ENCODE results near the gene MEAK7. TPM values are rescaled to one million over a fixed set of nuclear protein-coding genes. Genes with fewer than 3 reads are reported as not detected.
A peak's percentile ranks its signal among the peaks of the same experiment; 100 is the strongest.
"Not testable (repeated sequence)": the region's sequence is repeated elsewhere in the genome, so short reads cannot be mapped to it uniquely, and the experiment has no call there.

The MEAK7 gene
- total RNA-seq, 2 donors from 2014 or later, result 11.2 to 19.0 TPM

- ATAC-seq, result no peak
- peaks cover 0 to 4% of the 10 kb centered on the region in 2 donors for H3K36me3 Mint-ChIP-seq
Observed at GRCh38 chr16:84521497-84521770, 17.0 kb upstream of the MEAK7 start.

GRCh38 chr16:84520725-84521496 is 16.5 kb upstream of the MEAK7 start:
- Mint-ChIP-seq H3K36me3 (peaks cover 0 to 8% of the 10 kb centered on the region in 2 donors), H3K27ac (no peak overlapping the region), H3K9me3 (no peaks in the 10 kb centered on the region)
- no peak for ATAC-seq
- no peak for DNase-seq (ENCODE audit: low spot score in 2 of 2)

More at GRCh38 chr16:84521497-84521770, 17.0 kb upstream of the MEAK7 start:
- Mint-ChIP-seq H3K27ac (no peak overlapping the region), H3K9me3 (no peaks in the 10 kb centered on the region)
- DNase-seq (ENCODE audit: low spot score in 2 of 2), result no peak

DNA sequence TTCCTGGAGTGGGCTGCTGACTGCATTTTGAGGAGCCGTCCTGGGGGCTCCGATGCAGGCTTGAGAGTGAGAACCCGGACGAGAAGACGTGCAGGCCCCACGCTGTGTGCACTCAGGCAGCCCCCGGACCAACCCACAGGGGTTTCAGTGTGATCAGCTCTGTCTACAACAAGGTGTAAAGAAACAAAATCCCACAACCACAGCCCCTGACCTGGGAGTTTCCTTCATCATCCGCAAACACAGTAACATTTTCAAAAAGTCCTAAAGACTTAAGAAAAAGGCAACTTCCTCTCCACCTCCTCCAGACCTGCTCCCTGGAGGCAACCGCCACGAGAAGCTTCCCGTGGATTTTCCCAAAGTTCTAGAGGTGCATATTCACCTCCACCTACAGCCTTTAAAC is 15.4 kb upstream of the MEAK7 start:
- peaks cover 0 to 8% of the 10 kb centered on the region in 2 donors for H3K36me3 Mint-ChIP-seq
- no peaks in the 10 kb centered on the region for H3K9me3 Mint-ChIP-seq
- DNase-seq (ENCODE audit: low spot score in 2 of 2) (no peak), ATAC-seq (no peak)
- peak overlapping the region; percentile 70 to 81 for H3K27ac Mint-ChIP-seq

DNA sequence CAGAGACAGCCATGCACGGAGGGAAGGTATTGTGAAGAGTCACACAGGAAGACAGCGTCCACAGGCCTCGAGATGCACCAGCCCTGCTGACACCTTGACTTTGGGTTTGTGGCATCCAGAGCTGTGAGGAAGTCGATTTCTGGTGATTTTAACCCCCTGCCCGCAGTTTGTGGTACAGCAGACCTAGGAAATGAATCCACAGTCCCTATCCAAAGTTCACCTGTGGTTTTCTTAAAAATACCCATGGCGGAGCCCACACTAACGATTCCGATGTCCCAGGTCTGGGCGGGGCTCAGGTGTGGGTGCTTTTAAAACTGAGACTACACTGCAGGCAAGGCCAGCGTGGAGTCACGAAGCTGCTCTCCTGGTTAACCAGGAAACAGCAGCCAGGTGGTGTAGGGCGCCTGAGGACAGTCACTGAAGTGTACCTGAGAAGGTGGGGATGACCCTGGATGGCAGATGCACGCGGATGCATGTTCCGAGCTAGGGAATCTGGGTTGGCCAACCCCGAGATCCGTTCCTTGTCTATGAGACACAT is 14.4 kb upstream of the MEAK7 start:
- DNase-seq (ENCODE audit: low spot score in 2 of 2), result peak; percentile 50 to 83
- Mint-ChIP-seq H3K27ac (peak overlapping the region; percentile 5 to 70), H3K36me3 (peaks cover 0 to 8% of the 10 kb centered on the region in 2 donors), H3K9me3 (no peaks in the 10 kb centered on the region)
- ATAC-seq, result peak; percentile 36 to 70

DNA sequence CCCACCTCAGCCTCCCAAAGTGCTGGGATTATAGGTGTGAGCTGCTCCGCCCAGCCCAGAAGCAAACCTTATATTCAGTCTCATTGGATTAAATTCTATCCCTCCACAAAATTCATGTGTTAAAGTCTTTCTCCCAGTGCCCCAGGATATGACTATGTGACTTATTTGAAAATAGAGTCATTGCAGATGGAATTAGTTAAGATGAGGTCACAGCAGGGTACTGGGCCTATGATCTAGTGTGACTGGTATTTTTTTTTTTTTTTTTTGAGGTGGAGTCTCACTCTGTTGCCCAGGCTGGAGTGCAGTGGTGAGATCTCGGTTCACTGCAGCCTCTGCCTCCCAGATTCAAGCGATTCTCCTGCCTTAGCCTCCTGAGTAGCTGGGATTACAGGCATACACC is 13.8 kb upstream of the MEAK7 start:
- peaks cover 0 to 13% of the 10 kb centered on the region in 2 donors for H3K36me3 Mint-ChIP-seq
- peak overlapping the region; percentile 5 to 60 for H3K27ac Mint-ChIP-seq
- ATAC-seq, result peak in 1 of 2 donors; percentile 5
- not testable (repeated sequence) for DNase-seq (ENCODE audit: low spot score in 2 of 2); H3K9me3 Mint-ChIP-seq

DNA sequence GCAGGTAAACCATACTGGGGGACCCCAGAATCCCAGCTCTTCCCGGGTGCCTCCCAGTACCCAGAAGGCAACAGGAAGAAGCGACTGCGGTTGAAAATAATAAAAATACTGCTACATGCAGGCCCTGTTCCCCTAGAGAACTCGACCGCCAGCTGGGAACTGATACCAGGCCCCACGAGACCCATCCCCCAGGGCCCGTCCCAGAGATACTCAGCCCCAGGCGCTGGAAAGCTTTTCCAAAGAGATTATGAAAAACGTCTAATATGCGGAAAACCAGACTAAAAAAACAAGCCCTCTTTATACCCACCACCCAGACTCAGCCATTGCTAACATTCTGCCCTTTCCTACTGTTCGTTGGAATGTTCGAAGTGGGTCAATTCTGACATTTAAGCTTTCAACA is 12.9 kb upstream of the MEAK7 start:
- no peak for DNase-seq (ENCODE audit: low spot score in 2 of 2)
- Mint-ChIP-seq H3K27ac (peak overlapping the region in 1 of 2 donors; percentile 60), H3K36me3 (peaks cover 0 to 17% of the 10 kb centered on the region in 2 donors), H3K9me3 (no peaks in the 10 kb centered on the region)
- ATAC-seq, result no peak

DNA sequence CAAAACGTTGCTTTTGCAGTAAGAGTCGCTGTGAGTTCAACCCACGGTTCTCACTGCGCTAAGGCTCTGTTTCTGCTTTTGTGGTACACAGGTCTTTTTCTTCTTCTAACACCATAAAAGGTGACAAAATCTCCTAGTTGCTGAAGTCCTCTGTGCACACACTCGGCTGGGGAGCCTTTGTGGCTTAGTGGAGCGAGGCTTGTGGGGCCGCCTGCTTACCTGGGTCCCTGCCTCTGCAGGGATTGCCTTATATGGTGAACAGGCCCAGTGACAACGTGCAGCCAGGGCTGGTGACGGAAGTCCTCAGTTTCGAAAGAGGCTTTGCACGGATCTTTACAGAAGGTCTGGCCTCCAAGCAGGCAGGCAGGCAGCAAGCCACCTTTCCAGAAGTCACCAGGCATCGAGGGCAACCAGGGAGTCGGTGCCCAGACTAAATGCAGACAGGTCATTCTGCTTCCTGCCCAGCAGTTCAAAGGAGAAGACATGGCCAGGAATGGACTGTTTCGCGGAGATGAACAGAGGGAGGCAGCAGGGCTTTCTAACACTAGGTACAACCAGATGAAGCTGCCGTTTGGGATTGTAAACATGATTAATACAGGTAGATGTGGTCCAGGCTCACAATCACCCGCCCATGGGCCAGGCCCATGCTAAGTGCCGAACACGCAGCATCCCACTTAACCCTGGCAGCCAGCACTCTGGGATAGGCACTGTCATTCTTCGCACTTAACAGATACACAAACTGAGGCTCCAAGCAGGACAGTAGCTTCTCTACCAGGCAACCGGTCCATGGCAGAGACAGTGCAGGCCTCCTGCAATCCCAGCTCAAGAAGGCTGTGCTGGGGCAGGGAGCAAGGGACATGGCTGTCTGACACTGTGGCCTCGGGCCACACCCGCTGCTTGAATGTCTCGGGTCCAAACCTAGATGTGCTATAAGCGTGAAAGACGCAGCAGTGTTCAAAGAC is 10.7 kb upstream of the MEAK7 start:
- peaks cover 0 to 17% of the 10 kb centered on the region in 2 donors for H3K36me3 Mint-ChIP-seq
- DNase-seq (ENCODE audit: low spot score in 2 of 2), result peak; percentile 78 to 85
- H3K9me3 Mint-ChIP-seq, result no peaks in the 10 kb centered on the region
- ATAC-seq, result peak; percentile 81 to 91
- H3K27ac Mint-ChIP-seq, result peak overlapping the region; percentile 84 to 97

DNA sequence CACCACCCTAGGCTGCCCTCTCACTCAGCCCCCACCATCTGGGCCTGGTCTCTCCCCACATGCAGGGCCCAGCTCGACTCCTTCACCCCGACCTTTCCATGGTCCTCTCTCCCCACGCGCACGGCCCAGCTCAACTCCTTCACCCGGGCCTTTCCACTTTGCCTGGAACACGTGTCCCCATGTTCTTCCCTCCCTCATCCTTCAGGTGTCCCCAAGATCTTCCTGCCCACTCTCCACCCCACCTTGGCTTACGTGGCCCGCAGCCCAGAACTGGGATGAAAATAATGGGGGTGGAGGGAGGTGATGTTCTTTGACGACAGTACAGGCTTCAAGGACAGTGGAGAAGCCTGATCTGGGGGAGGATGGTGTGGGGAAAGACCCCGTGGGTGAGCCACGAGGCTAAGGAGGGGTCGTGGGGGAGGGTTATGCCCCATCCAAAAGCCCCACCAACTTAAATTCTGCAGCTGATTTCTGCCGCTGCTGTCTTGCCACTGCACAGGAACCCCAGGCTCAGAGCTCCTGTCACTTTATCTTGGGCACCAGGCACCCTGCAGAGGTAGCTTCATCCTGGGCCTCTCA is 9.9 kb upstream of the MEAK7 start:
- ATAC-seq (peak; percentile 1 to 22), DNase-seq (ENCODE audit: low spot score in 2 of 2) (no peak)
- Mint-ChIP-seq H3K36me3 (peaks cover 0 to 17% of the 10 kb centered on the region in 2 donors), H3K27ac (peak overlapping the region; percentile 84 to 97), H3K9me3 (no peaks in the 10 kb centered on the region)

DNA sequence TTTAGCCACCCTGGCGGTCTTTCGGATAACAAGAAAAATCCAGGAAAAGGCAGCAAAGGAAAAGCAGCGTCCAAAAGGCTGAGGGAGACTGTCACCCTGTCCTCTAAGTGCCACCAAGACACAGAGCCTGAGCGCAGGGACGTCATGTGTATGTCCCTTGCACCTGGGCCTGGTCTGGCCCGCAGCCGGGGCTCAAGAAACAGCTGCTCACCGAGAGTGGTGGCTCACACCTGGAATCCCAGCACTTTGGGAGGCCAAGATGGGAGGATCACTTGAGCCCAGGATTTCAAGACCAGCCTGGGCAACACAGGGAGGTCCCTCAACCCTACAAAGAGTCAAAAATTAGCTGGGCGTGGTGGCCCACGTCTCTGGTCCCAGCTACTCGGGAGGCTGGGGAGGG is 9.2 kb upstream of the MEAK7 start:
- ATAC-seq (no peak), DNase-seq (ENCODE audit: low spot score in 2 of 2) (no peak)
- peak overlapping the region; percentile 84 to 97 for H3K27ac Mint-ChIP-seq
- no peaks in the 10 kb centered on the region for H3K9me3 Mint-ChIP-seq
- H3K36me3 Mint-ChIP-seq, result peaks cover 0 to 17% of the 10 kb centered on the region in 2 donors

DNA sequence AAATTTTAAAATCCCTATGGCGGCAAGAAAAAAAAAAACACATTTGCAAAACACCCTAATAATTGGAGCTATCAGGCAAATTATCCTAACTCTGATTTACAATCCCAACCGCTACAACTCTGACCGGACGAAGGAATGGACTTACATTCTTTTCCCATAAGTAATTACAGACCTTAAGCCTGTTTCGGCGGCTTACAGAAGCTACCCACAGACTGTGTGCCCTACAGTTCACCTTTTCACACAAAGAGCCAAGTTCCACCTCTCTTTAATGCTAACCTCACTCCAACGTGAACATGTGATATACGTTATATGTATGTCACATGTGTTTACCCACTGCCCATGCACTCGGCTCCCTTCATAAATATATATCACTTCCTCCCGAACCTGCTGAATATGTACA is 8.7 kb upstream of the MEAK7 start:
- ATAC-seq (no peak), DNase-seq (ENCODE audit: low spot score in 2 of 2) (no peak)
- no peaks in the 10 kb centered on the region for H3K9me3 Mint-ChIP-seq
- H3K36me3 Mint-ChIP-seq, result peaks cover 0 to 17% of the 10 kb centered on the region in 2 donors
- H3K27ac Mint-ChIP-seq, result peak overlapping the region; percentile 84 to 97

GRCh38 chr16:84511831-84512230 is 7.4 kb upstream of the MEAK7 start:
- peak overlapping the region in 1 of 2 donors; percentile 31 for H3K27ac Mint-ChIP-seq
- no peak for ATAC-seq
- H3K9me3 Mint-ChIP-seq, result no peaks in the 10 kb centered on the region

DNA sequence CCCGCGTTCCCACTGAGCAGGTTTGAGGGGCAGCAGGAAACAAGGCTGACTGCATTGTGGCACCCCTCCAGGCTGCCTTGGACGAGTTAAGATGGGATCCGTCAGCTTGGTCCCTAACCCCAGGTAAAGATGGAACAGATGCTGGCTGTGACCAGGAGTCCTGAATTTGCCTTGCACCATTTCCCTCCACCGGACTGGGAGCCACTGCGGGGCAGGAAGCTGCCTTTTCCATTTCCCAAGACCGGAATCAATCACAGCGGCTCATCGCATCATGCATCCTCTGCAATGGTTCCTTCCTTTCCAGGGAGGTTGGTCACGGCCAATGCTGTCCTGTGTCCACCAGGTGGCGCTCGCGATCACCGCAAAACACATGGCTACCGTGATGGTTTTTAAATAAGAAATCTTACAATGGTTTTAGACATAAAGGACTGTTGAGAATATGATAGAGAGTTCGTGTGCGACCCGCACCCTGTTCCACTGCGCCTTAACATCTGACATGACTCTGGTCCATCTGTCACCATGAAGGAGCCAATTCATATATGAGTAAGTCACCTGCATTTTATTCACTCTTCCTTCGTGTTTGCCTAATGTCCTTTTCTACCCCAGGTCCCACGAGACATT is 6.8 kb upstream of the MEAK7 start:
- DNase-seq (ENCODE audit: low spot score in 2 of 2), result peak; percentile 81 to 87
- no peaks in the 10 kb centered on the region for H3K9me3 Mint-ChIP-seq
- H3K27ac Mint-ChIP-seq, result peak overlapping the region in 1 of 2 donors; percentile 31
- ATAC-seq, result peak; percentile 29 to 34
- H3K36me3 Mint-ChIP-seq, result peaks cover 0 to 12% of the 10 kb centered on the region in 2 donors

More at GRCh38 chr16:84511831-84512230, 7.4 kb upstream of the MEAK7 start:
- peaks cover 0 to 17% of the 10 kb centered on the region in 2 donors for H3K36me3 Mint-ChIP-seq
- no peak for DNase-seq (ENCODE audit: low spot score in 2 of 2)

DNA sequence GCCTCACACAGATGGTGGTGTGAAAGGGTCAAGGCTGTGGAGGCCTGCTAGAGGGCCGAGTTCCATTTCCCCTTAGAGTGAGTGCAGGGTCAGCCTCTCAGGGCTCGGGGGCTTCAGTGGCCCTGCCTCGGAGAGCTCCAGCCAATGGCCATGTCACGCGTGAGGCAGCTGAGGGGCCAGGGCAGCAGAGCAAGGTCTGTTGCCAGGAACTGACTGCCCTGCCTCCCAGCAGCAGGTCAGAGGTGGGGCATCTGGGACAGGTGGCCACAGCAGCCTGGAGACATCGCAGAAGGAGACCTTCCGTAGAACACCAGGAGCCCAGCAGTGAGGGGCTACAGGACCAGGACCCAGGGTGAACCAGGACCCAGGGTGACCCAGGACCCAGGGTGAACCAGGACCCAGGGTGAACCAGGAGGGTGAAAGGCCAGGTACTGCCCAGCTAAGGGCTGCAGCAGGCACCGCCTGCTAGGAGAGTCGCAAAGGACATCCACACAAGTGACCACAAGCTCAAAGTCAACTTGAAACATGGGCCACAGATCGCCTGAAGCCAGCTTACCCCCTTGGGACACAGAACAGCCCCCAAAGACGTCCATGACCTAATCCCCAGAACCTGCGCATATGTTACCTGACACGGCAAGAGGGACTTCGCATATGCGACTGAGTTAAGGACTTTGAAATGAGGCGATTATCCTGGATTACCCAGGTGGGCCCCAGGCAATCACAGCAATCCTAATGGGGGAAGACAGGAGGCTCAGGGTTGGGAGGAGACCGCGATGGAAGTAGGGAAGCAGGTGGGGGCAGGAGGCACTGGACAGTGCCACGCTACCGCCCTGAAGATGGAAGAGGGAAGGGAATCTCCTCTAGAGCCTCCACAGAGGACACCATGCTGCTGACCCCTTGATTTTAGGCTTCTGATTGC is 4.8 kb upstream of the MEAK7 start:
- Mint-ChIP-seq H3K9me3 (no peaks in the 10 kb centered on the region), H3K27ac (no peak overlapping the region), H3K36me3 (peaks cover 4 to 17% of the 10 kb centered on the region in 2 donors)
- no peak for ATAC-seq
- DNase-seq (ENCODE audit: low spot score in 2 of 2), result no peak

- DNase-seq (ENCODE audit: low spot score in 2 of 2) (no peak), ATAC-seq (no peak)
- no peaks in the 10 kb centered on the region for H3K9me3 Mint-ChIP-seq
- H3K36me3 Mint-ChIP-seq, result peaks cover 4 to 14% of the 10 kb centered on the region in 2 donors
- peak overlapping the region in 1 of 2 donors; percentile 69 for H3K27ac Mint-ChIP-seq
Observed at GRCh38 chr16:84508502-84508901, 4.0 kb upstream of the MEAK7 start.

Measured in activated naive CD4-positive, alpha-beta T cell treated with anti-CD3 and anti-CD28 coated beads, Interleukin-2, amount 50 U/mL, for 72 hours (primary cell).